C4-2B (cell line): ENCODE results near the gene ARHGAP15.

ENCODE experiments used
- CTCF ChIP-seq: fragments of 450-650 bp; conservative IDR thresholded peaks from 2 replicates; pipeline ENCODE4 v1.5.1; 2017; ENCODE audit warnings: mild to moderate bottlenecking
- ZFX ChIP-seq: fragments of 450-650 bp; IDR thresholded peaks from 2 replicates; pipeline ENCODE4 v1.6.1; 2017

DNA sequence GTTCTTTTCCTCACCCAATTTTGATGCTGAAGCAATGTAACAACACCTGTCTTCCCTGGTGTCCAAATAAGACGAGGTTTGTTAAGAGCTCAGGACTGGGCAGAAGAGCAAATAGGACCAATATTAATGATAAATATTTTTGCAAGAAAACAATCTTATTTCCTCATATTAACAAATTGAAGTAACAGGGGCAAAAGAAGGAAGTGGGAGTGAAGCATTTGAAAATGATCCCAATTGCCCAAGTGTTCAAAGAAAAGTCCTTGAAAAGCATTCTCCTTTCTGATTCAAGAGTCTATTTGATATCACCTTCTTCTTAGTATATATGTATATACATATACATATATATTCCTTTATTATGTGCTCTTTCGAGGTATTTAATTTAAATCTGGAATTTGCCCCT is 418.8 kb downstream of the ARHGAP15 start:
- no peak for TF ChIP-seq CTCF
- TF ChIP-seq ZFX: no peak
